ENCODE data around the gene DEFB126.
"Not testable (repeated sequence)": the region's sequence is repeated elsewhere in the genome, so short reads cannot be mapped to it uniquely, and the experiment has no call there.

DEFB126 gene

GRCh38 chr20:142290-142689 lies at the start of gene DEFB126:
DEFB126 (plus strand) TSS chr20:142590; CDS start chr20:142629, 39 bp downstream.
- no peak for DNase-seq

GRCh38 chr20:93641-94040 lies 48.7 kb upstream of the DEFB126 start:
- DNase-seq: no peak

- no peak for DNase-seq
Observed at GRCh38 chr20:95215-95614, 47.2 kb upstream of the DEFB126 start.

GRCh38 chr20:97691-98090 lies 44.7 kb upstream of the DEFB126 start:
- DNase-seq: not testable (repeated sequence)

GRCh38 chr20:101975-102374 lies 40.4 kb upstream of the DEFB126 start:
- no peak for DNase-seq

GRCh38 chr20:103456-103855 lies 38.9 kb upstream of the DEFB126 start:
- no peak for DNase-seq

- no peak for DNase-seq
Observed at GRCh38 chr20:112396-112795, 30.0 kb upstream of the DEFB126 start.

- no peak for DNase-seq
Observed at GRCh38 chr20:117518-117917, 24.9 kb upstream of the DEFB126 start.

- not testable (repeated sequence) for DNase-seq
Observed at GRCh38 chr20:129786-130323, 12.5 kb upstream of the DEFB126 start.

- peak; percentile 14 for DNase-seq
Observed at GRCh38 chr20:137668-138490, 4.5 kb upstream of the DEFB126 start.

- no peak for DNase-seq
Observed at GRCh38 chr20:145877-146276, 3.5 kb downstream of the DEFB126 start.

GRCh38 chr20:152131-152530 lies 9.7 kb downstream of the DEFB126 start:
- no peak for DNase-seq

- DNase-seq: no peak
Observed at GRCh38 chr20:157154-157553, 14.8 kb downstream of the DEFB126 start, which contains the start of gene DEFB127. DEFB127 (plus strand) TSS chr20:157454; CDS start chr20:157545, 91 bp downstream.

GRCh38 chr20:164618-165017 lies 22.2 kb downstream of the DEFB126 start:
- no peak for DNase-seq

- no peak for DNase-seq
Observed at GRCh38 chr20:168876-169275, 26.5 kb downstream of the DEFB126 start.

- DNase-seq: no peak
Observed at GRCh38 chr20:184288-184687, 41.9 kb downstream of the DEFB126 start.

GRCh38 chr20:187733-188132 lies 45.3 kb downstream of the DEFB126 start:
- DNase-seq: no peak

- DNase-seq: no peak
Observed at GRCh38 chr20:189611-190010, 47.2 kb downstream of the DEFB126 start, which contains the start of gene DEFB128. DEFB128 (minus strand) TSS chr20:189711; CDS start chr20:189623, 88 bp downstream.
